B cell (primary cell): Measurements from ENCODE around the gene LXN.

Experiments used
- CTCF ChIP-seq: fragments of 200-600 bp; IDR thresholded peaks from one replicate; pipeline ENCODE4 v1.8.0; 2022; ENCODE audit warnings: antibody characterized with exemption, mild to moderate bottlenecking
- EZH2 ChIP-seq: IDR thresholded peaks from 2 replicates; pipeline ENCODE4 v1.6.1; 2012; ENCODE audit warnings: borderline replicate concordance, low read depth, mild to moderate bottlenecking, moderate library complexity, low read length; ENCODE audit not compliant: insufficient read depth, poor library complexity, severe bottlenecking

- no peak for TF ChIP-seq CTCF
- no peak for TF ChIP-seq EZH2
Observed at GRCh38 chr3:158709666-158710083, 37.2 kb upstream of the LXN start.
